GM19372 (cell line): ENCODE measurements around the gene TRIM24.

Experiments used
- ATAC-seq: cut with Tn5 transposase; IDR thresholded peaks from one replicate; pipeline ENCODE4 v1.9.1; 2021; ENCODE audit warnings: mild to moderate bottlenecking, low read depth, moderate library complexity; ENCODE audit not compliant: unreplicated experiment

The TRIM24 gene

GRCh38 chr7:138608275-138608674 is 148.2 kb downstream of the TRIM24 start:
- peak; percentile 73 for ATAC-seq

- ATAC-seq, result no peak
These were observed 150.7 kb downstream of the TRIM24 start for GRCh38 chr7:138610671-138611170.

GRCh38 chr7:138613630-138614029 is 153.6 kb downstream of the TRIM24 start:
- ATAC-seq, result no peak

- no peak for ATAC-seq
These were observed 156.0 kb downstream of the TRIM24 start for GRCh38 chr7:138616085-138616484.

GRCh38 chr7:138618506-138618905 is 158.4 kb downstream of the TRIM24 start:
- no peak for ATAC-seq

GRCh38 chr7:138618933-138619332 is 158.9 kb downstream of the TRIM24 start:
- no peak for ATAC-seq

- no peak for ATAC-seq
These were observed 162.8 kb downstream of the TRIM24 start for GRCh38 chr7:138622841-138623240.

- no peak for ATAC-seq
These were observed 165.2 kb downstream of the TRIM24 start for GRCh38 chr7:138625084-138625848.

- ATAC-seq, result no peak
These were observed 165.8 kb downstream of the TRIM24 start for GRCh38 chr7:138625849-138626230.

GRCh38 chr7:138626846-138627245 is 166.8 kb downstream of the TRIM24 start:
- ATAC-seq, result no peak

GRCh38 chr7:138627361-138627760 is 167.3 kb downstream of the TRIM24 start:
- ATAC-seq, result no peak

GRCh38 chr7:138630059-138630610 is 170.1 kb downstream of the TRIM24 start:
- ATAC-seq, result no peak

GRCh38 chr7:138632384-138632783 is 172.3 kb downstream of the TRIM24 start:
- no peak for ATAC-seq

- ATAC-seq, result no peak
These were observed 173.0 kb downstream of the TRIM24 start for GRCh38 chr7:138632826-138633602.
